HG02938 (cell line): ENCODE data around the gene ITGA5.
A peak's percentile ranks its signal among the peaks of the same experiment; 100 is the strongest.

ENCODE experiments used
- ATAC-seq: cut with Tn5 transposase; IDR thresholded peaks from one replicate; pipeline ENCODE4 v1.9.1; 2021; ENCODE audit warnings: mild to moderate bottlenecking, moderate library complexity; ENCODE audit not compliant: unreplicated experiment

ITGA5 gene

GRCh38 chr12:54412786-54413185, 6.3 kb downstream of the ITGA5 start:
- no peak for ATAC-seq

GRCh38 chr12:54412348-54412747, 6.7 kb downstream of the ITGA5 start:
- ATAC-seq, result no peak

DNA sequence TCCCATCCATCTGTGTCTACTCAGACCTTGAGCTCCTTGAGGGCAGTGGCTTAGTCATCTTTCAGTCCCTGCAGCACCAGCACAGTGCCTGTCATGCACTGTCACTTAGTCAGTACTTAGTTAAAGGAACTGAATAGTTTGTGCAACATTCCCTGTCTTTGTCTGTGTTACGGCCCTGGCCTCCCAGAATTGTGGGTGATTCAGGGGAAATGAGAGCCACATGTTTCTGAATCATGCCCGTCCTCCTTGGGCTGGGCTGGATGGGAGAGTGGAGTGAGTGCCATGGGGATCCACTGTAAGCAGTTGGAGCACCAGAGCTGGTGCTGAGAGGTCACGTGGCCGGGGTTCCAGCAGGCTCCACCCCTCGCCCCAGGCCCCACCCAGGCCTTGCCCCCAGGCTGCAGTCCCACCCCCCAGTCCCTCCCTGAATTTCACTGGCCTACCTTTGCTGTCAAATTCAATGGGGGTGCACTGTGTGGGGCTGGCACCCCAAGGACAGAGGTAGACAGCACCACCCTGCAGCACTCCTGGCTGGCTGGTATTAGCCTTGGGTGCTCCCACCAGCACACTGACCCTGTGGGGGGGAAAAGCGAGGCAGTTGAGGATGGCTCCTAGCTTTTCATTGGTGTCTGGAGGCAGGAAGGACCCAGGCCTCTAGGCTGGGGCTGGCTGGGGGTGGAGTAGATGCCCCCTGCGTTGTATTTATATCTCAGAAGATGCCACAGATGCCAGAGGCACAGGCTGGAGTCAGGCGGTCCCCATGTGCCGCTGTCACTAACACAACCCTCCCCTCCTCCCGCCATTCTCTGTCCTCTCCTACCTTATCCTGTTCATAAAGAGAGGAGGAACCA, 7.5 kb downstream of the ITGA5 start:
- ATAC-seq, result no peak

- no peak for ATAC-seq
Measured at GRCh38 chr12:54409267-54409666, 9.8 kb downstream of the ITGA5 start.

DNA sequence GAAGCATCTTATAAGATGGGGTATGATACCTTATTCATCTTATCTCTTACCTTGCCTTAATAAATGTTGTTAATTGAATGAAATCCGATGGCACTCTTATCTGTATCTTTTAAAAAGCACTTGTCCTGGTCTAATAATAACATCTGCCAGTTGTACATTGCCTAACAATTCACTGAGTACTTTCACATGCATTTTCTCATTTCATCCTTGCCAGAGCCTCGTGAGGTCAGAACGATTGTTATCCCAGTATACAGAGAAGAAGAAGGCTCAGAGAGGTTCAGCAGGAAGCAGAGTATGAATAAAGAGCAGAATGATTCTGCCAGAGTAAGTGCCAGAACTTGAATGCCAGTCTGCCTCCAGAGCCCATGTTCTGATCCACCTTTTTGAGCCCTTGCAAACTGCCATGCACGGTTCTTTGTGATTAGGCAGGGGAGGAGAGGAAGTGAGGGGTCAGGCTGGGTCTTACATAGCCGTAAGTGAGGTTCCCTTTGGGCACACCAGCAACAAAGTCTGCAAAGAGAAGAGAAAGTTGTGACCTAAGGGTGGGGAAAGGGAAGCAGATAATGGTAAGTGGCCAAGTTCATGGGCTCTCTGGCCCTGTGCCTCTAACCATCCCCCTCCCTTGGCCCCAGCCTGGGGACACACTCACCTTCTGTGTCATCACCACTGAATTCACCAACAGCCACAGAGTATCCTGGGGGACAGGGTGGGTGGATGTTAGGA, 11.7 kb downstream of the ITGA5 start:
- no peak for ATAC-seq

- no peak for ATAC-seq
Measured at GRCh38 chr12:54405573-54405972, 13.5 kb downstream of the ITGA5 start.

DNA sequence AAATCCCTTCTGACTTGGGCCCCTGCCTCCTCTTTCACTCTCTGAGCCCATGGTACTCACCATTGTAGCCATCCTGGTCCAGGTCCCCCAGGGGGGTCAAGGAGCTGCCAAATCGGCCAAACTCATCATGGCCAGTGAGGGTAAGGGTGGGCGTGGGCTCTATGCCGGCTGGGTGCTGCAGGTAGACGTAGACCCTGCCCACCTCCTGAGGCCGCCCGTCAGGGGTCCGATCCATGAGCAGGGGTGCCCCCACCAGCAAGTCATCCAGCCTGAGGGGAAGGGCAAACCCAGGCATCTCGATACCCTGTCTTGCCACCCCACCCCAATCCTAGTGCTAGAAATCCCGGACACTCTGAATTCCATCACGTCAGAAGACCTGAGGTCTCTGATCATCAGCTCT, 14.0 kb downstream of the ITGA5 start:
- ATAC-seq, result no peak

DNA sequence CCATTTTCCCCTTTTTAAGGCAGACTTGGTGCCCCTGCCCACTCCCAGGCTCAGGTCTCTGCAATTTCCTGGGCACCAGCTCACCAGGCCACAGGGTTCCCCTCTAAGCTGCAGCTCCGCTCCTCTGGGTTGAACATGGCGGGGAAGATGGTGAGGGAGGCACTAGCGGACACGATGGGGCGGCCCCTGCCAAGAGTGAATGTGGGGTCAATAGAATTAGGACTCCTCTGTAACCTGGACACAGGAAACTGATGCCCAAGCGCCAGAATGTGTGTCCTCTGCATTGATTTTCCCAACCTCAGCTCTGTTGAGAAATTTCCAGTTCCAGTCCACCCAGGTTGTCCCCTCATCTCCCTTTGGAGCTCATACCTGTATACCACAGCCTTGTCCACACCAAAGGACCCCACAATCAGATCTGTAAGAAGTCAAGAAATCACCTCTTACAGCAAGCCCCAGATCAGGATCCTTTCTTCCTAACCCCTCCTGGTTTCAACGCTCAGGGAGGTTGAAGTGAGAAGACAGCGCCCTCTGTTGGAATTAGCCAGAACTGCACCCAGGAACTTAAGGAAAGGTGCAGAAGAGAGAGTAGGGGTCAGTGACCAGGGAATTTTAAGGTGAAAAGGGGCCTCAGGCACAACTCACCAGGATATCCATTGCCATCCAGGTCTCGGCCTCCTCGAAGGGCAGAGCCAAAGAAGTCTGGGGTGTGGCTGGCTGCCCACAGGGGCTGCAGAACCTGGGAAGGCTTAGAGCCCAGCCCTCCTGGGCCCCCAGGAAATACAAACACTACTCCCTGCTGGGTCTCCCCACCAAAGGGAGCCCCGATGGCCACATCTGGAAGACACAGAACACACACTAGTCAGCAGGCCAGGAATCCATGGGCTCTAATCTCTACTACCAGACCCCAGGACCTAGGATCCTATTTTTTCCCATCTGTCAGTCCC, 14.7 kb downstream of the ITGA5 start:
- no peak for ATAC-seq

GRCh38 chr12:54401119-54401518, 17.9 kb downstream of the ITGA5 start:
- no peak for ATAC-seq

GRCh38 chr12:54398995-54399793, 19.9 kb downstream of the ITGA5 start:
- ATAC-seq, result peak; percentile 88

GRCh38 chr12:54398218-54398617, 20.8 kb downstream of the ITGA5 start:
- ATAC-seq, result no peak

DNA sequence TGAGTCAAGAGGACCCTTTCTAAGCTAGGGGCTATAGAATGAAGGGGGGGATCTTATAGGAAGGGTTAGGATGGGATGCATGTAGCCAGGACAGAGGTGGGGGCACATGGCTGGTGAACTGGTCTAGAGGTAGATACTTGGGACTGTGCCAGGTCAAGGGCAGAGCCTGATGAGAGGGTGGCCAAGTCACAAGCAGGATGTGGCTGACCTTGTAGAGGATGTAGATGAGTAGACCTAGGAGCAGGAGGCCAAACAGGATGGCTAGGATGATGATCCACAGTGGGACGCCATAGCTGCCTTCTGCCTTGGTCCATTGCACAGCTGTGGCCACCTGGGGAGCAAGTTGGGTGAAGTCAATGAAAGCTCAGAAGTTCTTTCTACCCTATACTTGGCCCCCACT, 21.9 kb downstream of the ITGA5 start:
- ATAC-seq, result no peak

GRCh38 chr12:54395545-54395944, 23.5 kb downstream of the ITGA5 start:
- ATAC-seq, result no peak

GRCh38 chr12:54394986-54395385, 24.1 kb downstream of the ITGA5 start:
- ATAC-seq, result no peak

DNA sequence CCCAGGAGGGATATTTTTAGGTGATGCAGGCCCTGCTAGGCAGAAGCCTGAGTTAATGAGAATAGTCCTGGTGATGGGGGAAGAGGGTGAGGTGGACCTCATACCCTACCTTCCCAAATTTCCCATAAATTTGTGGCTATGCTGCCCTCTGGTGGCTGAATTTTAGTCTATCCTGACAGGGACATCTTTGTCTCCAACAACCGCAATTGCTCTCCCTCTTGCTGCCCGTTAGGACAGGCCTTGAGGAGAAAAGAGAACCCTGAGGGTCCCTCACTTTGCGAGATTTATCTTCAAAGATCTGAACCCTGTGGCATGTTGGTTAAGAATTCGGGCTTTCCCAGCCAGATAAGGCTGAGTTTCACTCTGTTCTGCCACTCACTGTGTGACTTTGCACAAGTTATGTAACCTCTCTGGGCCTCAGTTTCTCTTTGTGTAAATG, 24.8 kb downstream of the ITGA5 start:
- no peak for ATAC-seq

DNA sequence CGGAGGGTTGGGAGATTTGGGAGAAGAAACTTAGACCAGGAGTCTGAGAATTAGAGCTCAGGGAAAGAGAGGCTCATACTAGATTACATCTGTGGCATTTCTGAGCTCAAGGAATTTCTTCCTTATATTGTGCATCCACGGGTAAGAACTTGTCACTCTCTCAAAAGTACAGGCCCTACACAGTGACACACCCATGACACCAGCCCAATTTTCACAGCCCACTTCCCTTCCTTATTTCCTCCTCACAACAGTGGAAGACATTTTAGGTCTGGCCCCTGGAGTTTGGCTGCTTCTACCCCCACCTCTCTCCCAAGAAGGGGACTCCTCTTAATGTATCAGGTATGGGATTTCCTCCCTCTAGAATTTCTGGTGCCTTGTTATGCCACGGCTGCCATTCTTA, 25.3 kb downstream of the ITGA5 start:
- ATAC-seq, result no peak

DNA sequence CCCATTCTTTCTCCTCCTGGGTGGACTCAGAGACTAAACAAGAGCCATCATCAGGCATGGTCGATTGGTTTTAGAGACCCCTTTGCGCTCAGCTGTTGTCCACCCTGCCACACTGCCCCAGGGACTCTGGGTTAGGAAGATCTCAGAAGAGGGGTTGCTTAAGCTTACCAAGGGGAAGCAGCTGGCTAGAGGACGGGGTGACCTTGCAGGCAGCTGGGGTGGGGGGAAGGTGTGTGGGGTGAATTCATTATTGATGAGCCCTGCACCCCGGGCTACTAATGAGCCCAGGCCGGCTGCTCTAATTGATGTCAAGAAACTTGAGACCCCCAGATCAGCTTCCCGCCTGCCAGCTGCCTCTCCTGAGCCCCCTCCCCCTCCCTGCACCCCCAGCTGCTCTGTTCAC, 25.9 kb downstream of the ITGA5 start:
- ATAC-seq, result no peak

DNA sequence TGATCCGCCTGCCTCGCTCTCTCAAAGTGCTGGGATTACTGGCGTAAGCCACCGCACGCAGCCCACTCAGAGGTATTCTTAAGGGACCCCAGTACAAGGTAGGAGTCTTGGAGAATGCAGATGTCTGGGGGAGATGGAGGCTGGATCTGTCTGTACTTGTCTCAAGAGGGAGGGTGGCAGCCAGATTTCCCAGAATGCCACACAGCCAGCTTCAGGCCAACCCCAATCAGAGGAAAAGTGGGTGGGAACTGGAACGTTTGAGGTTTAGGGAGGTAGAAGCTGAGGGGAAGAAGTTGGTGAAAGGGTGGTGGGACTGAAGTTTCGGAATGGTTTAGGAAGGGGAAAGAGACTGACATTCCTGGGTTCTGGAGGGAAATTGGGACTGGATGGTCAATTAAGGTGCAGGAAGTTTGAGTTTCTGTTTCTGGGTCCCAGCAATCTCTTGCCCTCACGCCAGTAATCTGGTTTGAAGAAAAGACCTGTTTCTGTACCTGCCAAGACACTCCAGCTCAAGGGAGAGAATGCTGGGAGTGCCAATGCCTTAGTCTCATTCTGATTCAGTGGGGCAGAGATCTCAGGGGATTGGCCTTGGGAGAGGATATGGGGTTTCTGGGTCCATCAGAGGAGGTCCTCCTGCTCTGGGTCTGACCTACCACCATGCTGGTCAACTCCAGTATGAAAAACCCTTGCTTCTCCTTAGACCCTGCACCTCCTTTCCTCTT, 26.4 kb downstream of the ITGA5 start:
- ATAC-seq, result no peak

DNA sequence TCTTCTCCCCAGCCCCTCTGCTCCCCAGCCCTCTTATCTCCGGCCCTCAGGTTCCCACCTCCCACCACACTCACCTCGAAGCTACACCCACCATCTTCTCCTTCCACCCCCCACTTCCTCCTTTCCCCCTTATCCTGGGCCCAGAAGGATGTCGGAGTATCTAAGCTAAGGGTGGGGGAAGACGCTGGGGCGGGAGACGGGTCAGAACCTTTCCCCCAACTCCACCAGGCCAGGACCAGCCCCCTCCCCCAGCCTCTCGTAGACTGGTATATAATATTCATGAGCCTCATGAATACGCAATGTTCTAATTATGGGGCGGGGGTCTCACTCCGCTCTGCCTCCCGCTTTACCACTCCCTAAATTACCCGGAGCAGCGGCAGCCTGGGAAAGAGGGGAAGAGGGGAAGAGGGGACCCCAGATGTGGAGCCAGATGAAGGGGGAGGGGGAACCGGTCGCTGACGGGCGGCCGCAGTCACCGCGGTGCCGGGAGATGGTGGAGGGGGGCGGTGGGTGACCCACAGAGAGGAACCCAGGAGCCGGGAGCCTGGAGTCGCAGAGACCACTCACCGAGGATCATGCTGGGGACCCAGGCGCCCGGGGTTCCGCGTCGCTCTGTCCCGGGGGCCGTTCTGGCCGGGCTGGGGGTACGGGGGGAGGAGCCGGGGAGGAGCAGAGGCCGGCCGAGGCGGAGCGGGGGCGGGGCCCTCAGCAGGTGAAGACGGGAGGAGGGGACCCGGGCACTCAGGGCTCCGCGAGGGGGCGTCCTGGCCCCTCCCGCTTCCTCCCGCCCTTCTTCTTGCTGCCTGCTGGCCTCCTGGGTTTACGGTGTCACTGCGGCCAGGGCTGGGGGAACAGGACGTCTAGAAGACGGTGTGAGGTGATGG, 28.2 kb downstream of the ITGA5 start:
- ATAC-seq, result no peak
